K562 (cell line): ENCODE measurements around the gene SPINK8.

Source experiments
- ZNF431 ChIP-seq: sonication (generic); formaldehyde crosslinking; IDR thresholded peaks from 2 replicates; pipeline ENCODE4 v1.8.0; 2022; ENCODE audit warnings: mild to moderate bottlenecking, missing genetic modification reagents
- TF ChIP-seq, protein P1 (sequence below): sonication (generic); formaldehyde crosslinking; IDR thresholded peaks from 2 replicates; pipeline ENCODE4 v1.9.0; 2022; ENCODE audit warnings: mild to moderate bottlenecking, missing genetic modification reagents
- TF ChIP-seq, protein P2 (sequence below): fragments of 250-450 bp; sonication (Bioruptor Pico); IDR thresholded peaks from 2 replicates; pipeline ENCODE4 v1.5.0; 2021

DNA sequence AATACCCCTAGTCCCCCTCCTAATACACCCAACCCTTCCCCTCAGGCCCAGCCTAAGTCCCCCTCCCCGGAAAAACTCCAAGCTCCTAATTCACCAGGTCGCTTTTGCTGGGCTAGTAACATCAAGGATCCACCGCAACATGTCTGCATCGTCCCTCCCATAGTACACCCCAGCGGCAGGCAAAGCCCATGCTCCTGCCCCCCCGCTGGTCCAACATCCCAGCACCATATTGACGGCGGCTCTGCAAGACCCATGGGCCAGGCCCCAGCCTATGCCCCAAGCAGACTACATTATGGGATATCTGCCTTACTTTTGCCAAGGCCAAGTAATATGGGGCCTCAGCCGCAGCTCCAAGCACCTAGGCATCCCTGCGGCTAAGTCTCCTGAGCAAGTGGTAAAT lies 59.0 kb downstream of the SPINK8 start:
- TF ChIP-seq, protein P1, sequence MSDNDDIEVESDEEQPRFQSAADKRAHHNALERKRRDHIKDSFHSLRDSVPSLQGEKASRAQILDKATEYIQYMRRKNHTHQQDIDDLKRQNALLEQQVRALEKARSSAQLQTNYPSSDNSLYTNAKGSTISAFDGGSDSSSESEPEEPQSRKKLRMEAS (CRISPR knock-in tag) = no peak
- TF ChIP-seq, protein P2, sequence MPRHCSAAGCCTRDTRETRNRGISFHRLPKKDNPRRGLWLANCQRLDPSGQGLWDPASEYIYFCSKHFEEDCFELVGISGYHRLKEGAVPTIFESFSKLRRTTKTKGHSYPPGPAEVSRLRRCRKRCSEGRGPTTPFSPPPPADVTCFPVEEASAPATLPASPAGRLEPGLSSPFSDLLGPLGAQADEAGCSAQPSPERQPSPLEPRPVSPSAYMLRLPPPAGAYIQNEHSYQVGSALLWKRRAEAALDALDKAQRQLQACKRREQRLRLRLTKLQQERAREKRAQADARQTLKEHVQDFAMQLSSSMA = no peak
- no peak for TF ChIP-seq ZNF431 (CRISPR knock-in tag)
